HPDE6-E6E7 (cell line): ENCODE results near the gene HOXD13.

Experiments used
- DNase-seq: peaks from one replicate; pipeline ENCODE4 v3.0.0; 2011; ENCODE audit warnings: missing footprints; ENCODE audit errors: extremely low spot score

Gene HOXD13

GRCh38 chr2:176118601-176119339 lies 26.2 kb downstream of the HOXD13 start:
- no peak for DNase-seq

GRCh38 chr2:176120364-176121189 lies 28.1 kb downstream of the HOXD13 start:
- no peak for DNase-seq

GRCh38 chr2:176121190-176122051 lies 28.9 kb downstream of the HOXD13 start:
- DNase-seq: no peak

- DNase-seq: no peak
Observed at GRCh38 chr2:176122052-176122682, 29.6 kb downstream of the HOXD13 start.

GRCh38 chr2:176122683-176123410 lies 30.3 kb downstream of the HOXD13 start, which contains the start of gene HOXD9:
HOXD9 (plus strand) TSS chr2:176122719; CDS start chr2:176122769, 50 bp downstream.
- DNase-seq: no peak

- no peak for DNase-seq
Observed at GRCh38 chr2:176123411-176124109, 31.0 kb downstream of the HOXD13 start.

GRCh38 chr2:176124110-176124946 lies 31.8 kb downstream of the HOXD13 start:
- no peak for DNase-seq

- no peak for DNase-seq
Observed at GRCh38 chr2:176124947-176125771, 32.6 kb downstream of the HOXD13 start.

- DNase-seq: no peak
Observed at GRCh38 chr2:176125772-176126054, 33.2 kb downstream of the HOXD13 start.

GRCh38 chr2:176126929-176127773 lies 34.6 kb downstream of the HOXD13 start:
- no peak for DNase-seq

- no peak for DNase-seq
Observed at GRCh38 chr2:176127774-176128072, 35.2 kb downstream of the HOXD13 start.

- DNase-seq: no peak
Observed at GRCh38 chr2:176128172-176128981, 35.9 kb downstream of the HOXD13 start.

- no peak for DNase-seq
Observed at GRCh38 chr2:176128982-176129796, 36.7 kb downstream of the HOXD13 start, which contains the start of gene HOXD8. HOXD8 (plus strand) TSS chr2:176129705; CDS start chr2:176130367, 662 bp downstream.

- no peak for DNase-seq
Observed at GRCh38 chr2:176129813-176130146, 37.3 kb downstream of the HOXD13 start.

GRCh38 chr2:176130147-176130956 lies 37.8 kb downstream of the HOXD13 start:
- no peak for DNase-seq
